Liver (tissue), 9 donors: ENCODE data around the gene SH3RF3. TPM values are rescaled to one million over a fixed set of nuclear protein-coding genes. Genes with fewer than 3 reads are reported as not detected.

Source experiments
- DNase-seq: peaks from one replicate; pipeline ENCODE4 v3.0.0-alpha.2; 2017; ENCODE audit warnings: low spot score
- H3K27ac ChIP-seq, 2 donors: one replicate each; pipeline ENCODE4 v1.7.0; 2013; ENCODE audit warnings: inconsistent platforms in 2 of 2, low read length in 2 of 2, control low read depth in 1 of 2, low read depth in 1 of 2, mild to moderate bottlenecking in 1 of 2
- H3K27me3 ChIP-seq, 4 donors: one replicate each; pipeline versions ENCODE4 v1.6.1 to v1.7.0; 2013; ENCODE audit warnings: low read length in 3 of 4, inconsistent platforms in 1 of 4, mild to moderate bottlenecking in 1 of 4, moderate library complexity in 1 of 4; ENCODE audit not compliant: control insufficient read depth in 4 of 4, insufficient read depth in 4 of 4
- H3K36me3 ChIP-seq, 4 donors: one replicate each; pipeline versions ENCODE4 v1.6.1 to v1.7.0; 2013; ENCODE audit warnings: low read length in 3 of 4, mild to moderate bottlenecking in 3 of 4, low read depth in 1 of 4, moderate library complexity in 1 of 4; ENCODE audit not compliant: control insufficient read depth in 4 of 4, insufficient read depth in 3 of 4
- H3K4me1 ChIP-seq, 4 donors: one replicate each; pipeline versions ENCODE4 v1.6.1 to v1.7.0; 2013; ENCODE audit warnings: low read length in 3 of 4, mild to moderate bottlenecking in 3 of 4, moderate library complexity in 1 of 4; ENCODE audit not compliant: control insufficient read depth in 4 of 4, insufficient read depth in 4 of 4
- H3K4me3 ChIP-seq, 3 donors: one replicate each; pipeline versions ENCODE4 v1.6.1 to v1.7.0; 2013; ENCODE audit warnings: low read length in 3 of 3, control low read depth in 1 of 3, low read depth in 1 of 3, mild to moderate bottlenecking in 1 of 3
- H3K9ac ChIP-seq, 2 donors: one replicate each; pipeline ENCODE4 v1.7.0; 2013; ENCODE audit warnings: low read length in 2 of 2, mild to moderate bottlenecking in 2 of 2, moderate library complexity in 2 of 2, control low read depth in 1 of 2, low read depth in 1 of 2
- H3K9me3 ChIP-seq, 4 donors: one replicate each; pipeline versions ENCODE4 v1.6.1 to v1.7.0; 2013; ENCODE audit warnings: low read length in 3 of 4; ENCODE audit not compliant: control insufficient read depth in 4 of 4
- CTCF ChIP-seq: fragments of 150-350 bp; IDR thresholded peaks from 2 replicates; pipeline ENCODE4 v1.5.1; 2017; ENCODE audit warnings: improper control_type of control experiment, low read depth, low read length; ENCODE audit not compliant: missing input control
- EGR1 ChIP-seq, 2 donors: IDR thresholded peaks; 2 replicates each; pipeline ENCODE4 v1.6.1; 2016 to 2018; ENCODE audit warnings: antibody characterized with exemption in 2 of 2, low read depth in 2 of 2
- FOXA2 ChIP-seq: IDR thresholded peaks from 2 replicates; pipeline ENCODE4 v1.6.1; 2016; ENCODE audit warnings: antibody characterized with exemption
- GABPA ChIP-seq, 2 donors: IDR thresholded peaks in 1 of 2; conservative IDR thresholded peaks in 1 of 2; 2 replicates each; pipeline ENCODE4 v1.6.1; 2016; ENCODE audit warnings: antibody characterized with exemption in 2 of 2, mild to moderate bottlenecking in 1 of 2, moderate library complexity in 1 of 2
- HNF4G ChIP-seq: IDR thresholded peaks from 2 replicates; pipeline ENCODE4 v1.6.1; 2016; ENCODE audit warnings: antibody characterized with exemption
- JUND ChIP-seq, 2 donors: IDR thresholded peaks; 2 replicates each; pipeline ENCODE4 v1.6.1; 2016; ENCODE audit warnings: antibody characterized with exemption in 2 of 2
- MAX ChIP-seq: IDR thresholded peaks from 2 replicates; pipeline ENCODE4 v1.6.1; 2016; ENCODE audit warnings: antibody characterized with exemption
- NR2F2 ChIP-seq: IDR thresholded peaks from 2 replicates; pipeline ENCODE4 v1.6.1; 2016; ENCODE audit warnings: antibody characterized with exemption
- RAD21 ChIP-seq, 2 donors: IDR thresholded peaks; 2 replicates each; pipeline ENCODE4 v1.6.1; 2016; ENCODE audit warnings: antibody characterized with exemption in 2 of 2, mild to moderate bottlenecking in 2 of 2
- REST ChIP-seq: IDR thresholded peaks from 2 replicates; pipeline ENCODE4 v1.6.1; 2016; ENCODE audit warnings: antibody characterized with exemption, mild to moderate bottlenecking
- TAF1 ChIP-seq: conservative IDR thresholded peaks from 2 replicates; pipeline ENCODE4 v1.6.1; 2016; ENCODE audit warnings: antibody characterized with exemption, mild to moderate bottlenecking
- ZBTB33 ChIP-seq: IDR thresholded peaks from 2 replicates; pipeline ENCODE4 v1.6.1; 2016; ENCODE audit warnings: antibody characterized with exemption
- WGBS: extraction: QIAGEN DNeasy Blood & Tissue Kit; methylation state at CpG from one replicate; pipeline ENCODE4 v1.1.7; 2013; 5-methylcytosine and 5-hydroxymethylcytosine counted together
- polyA plus RNA-seq, 2 donors: library from polyadenylated mRNA; stranded (reverse) in 1 of 2; unstranded in 1 of 2; fragments of 200-250 nt in 1 of 2; fragments of >200 nt in 1 of 2; fragmentation: Nextera tagmentation in 1 of 2; extraction: Ambion mirVana in 1 of 2; gene quantifications; one replicate each; pipeline versions ENCODE4 v1.2.1 to v1.2.3, GENCODE V29; 2013 to 2015
- total RNA-seq, 2 donors: library from RNA; depleted of rRNA; stranded (reverse); fragments of >200 nt; gene quantifications; one replicate each; pipeline ENCODE4 v1.2.3, GENCODE V29; 2014
- donor health status: healthy.
- donor health status: healthy.
- donor health status: healthy.
- donor health status: healthy.
- donor health status: healthy.

SH3RF3 gene
- total and polyA plus RNA-seq, 4 donors = 0.11 to 1.0 (median 0.54) TPM

- Histone ChIP-seq H3K27me3 (no peaks in the 10 kb centered on the region), H3K27ac (no peak overlapping the region), H3K4me1 (peaks cover 0 to 4% (median 2%) of the 10 kb centered on the region in 4 donors), H3K9ac (no peak overlapping the region), H3K36me3 (no peaks in the 10 kb centered on the region), H3K4me3 (no peak overlapping the region), H3K9me3 (no peaks in the 10 kb centered on the region)
- WGBS = 91% methylated on average over 2 of the region's 2 CpGs
- TF ChIP-seq TAF1 = no peak
- no peak for TF ChIP-seq EGR1 (IDR thresholded peaks at IDR 0.05; ENCODE audit: low read depth in 2 of 2)
- TF ChIP-seq NR2F2 = no peak
- no peak for TF ChIP-seq FOXA2
- no peak for TF ChIP-seq HNF4G
- TF ChIP-seq CTCF = no peak
- DNase-seq = no peak
Measured at GRCh38 chr2:109168086-109168485, 39.1 kb downstream of the SH3RF3 start.

GRCh38 chr2:109168716-109169115, 39.7 kb downstream of the SH3RF3 start:
- H3K4me1 ChIP-seq = peaks cover 0 to 5% (median 2%) of the 10 kb centered on the region in 4 donors
- WGBS = 49% methylated on average over 2 of the region's 2 CpGs
- H3K36me3 ChIP-seq = no peaks in the 10 kb centered on the region
- H3K9ac ChIP-seq = no peak overlapping the region
- no peaks in the 10 kb centered on the region for H3K9me3 ChIP-seq
- no peak overlapping the region for H3K27ac ChIP-seq
- H3K27me3 ChIP-seq = no peaks in the 10 kb centered on the region
- H3K4me3 ChIP-seq = no peak overlapping the region
- TF ChIP-seq REST (no peak), FOXA2 (no peak), CTCF (no peak), GABPA (IDR thresholded peaks at IDR 0.05 in 1 of 2, conservative IDR thresholded peaks at IDR 0.05 in 1 of 2) (no peak), TAF1 (no peak), JUND (IDR thresholded peaks at IDR 0.05) (no peak)
- no peak for DNase-seq

GRCh38 chr2:109170645-109171044, 41.6 kb downstream of the SH3RF3 start:
- Histone ChIP-seq H3K4me1 (peaks cover 0 to 4% (median 0%) of the 10 kb centered on the region in 4 donors), H3K4me3 (no peak overlapping the region), H3K9ac (no peak overlapping the region), H3K27me3 (no peaks in the 10 kb centered on the region), H3K27ac (no peak overlapping the region), H3K9me3 (peaks cover 0 to 3% (median 3%) of the 10 kb centered on the region in 4 donors), H3K36me3 (no peaks in the 10 kb centered on the region)
- 74% methylated on average over 6 of the region's 6 CpGs for WGBS
- DNase-seq = no peak
- TF ChIP-seq RAD21 (IDR thresholded peaks at IDR 0.05) (no peak), EGR1 (IDR thresholded peaks at IDR 0.05; ENCODE audit: low read depth in 2 of 2) (no peak), JUND (IDR thresholded peaks at IDR 0.05) (no peak), MAX (no peak), CTCF (no peak), ZBTB33 (no peak)
